ENCODE results near the gene SYT8.
"Not testable (repeated sequence)": the region's sequence is repeated elsewhere in the genome, so short reads cannot be mapped to it uniquely, and the experiment has no call there.

The SYT8 gene, protein sequence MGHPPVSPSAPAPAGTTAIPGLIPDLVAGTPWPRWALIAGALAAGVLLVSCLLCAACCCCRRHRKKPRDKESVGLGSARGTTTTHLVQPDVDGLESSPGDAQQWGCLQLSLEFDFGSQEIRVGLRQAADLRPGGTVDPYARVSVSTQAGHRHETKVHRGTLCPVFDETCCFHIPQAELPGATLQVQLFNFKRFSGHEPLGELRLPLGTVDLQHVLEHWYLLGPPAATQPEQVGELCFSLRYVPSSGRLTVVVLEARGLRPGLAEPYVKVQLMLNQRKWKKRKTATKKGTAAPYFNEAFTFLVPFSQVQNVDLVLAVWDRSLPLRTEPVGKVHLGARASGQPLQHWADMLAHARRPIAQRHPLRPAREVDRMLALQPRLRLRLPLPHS

GRCh38 chr11:1834779-1835670 lies at the start of gene SYT8:
SYT8 (plus strand) TSS chr11:1834990; CDS start chr11:1835106, 116 bp downstream.
- no peak for DNase-seq

DNA sequence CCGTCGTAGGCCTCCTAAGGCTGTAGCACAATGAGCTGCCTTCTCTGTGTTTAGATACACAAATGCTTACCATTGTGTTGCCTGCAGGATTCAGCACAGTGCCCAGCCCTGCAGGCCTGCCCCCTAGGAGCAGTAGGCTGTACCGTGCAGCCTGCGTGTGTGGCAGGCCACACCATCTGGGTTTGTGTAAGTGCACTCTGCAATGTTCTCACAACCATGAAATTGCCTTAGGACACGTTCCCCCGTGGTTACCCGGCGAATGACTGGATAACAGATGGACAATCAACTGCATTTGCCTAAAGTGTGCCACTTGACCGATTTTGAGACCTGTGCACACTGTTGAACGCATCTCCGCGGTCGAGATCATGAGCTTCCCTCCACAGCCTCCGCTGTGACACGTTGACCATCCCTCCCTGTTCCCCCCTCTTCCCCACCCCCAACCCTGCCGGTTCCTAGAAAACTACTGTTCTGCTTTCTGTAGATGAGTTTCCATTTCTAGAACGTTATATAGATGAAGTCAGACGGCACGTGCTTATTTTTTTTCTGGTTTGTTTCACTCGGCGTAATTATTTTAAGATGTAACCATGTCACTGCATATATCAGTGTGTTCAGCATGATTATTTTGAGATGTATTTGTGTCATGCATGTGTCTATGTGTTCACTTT lies 48.9 kb upstream of the SYT8 start:
- DNase-seq: no peak

DNA sequence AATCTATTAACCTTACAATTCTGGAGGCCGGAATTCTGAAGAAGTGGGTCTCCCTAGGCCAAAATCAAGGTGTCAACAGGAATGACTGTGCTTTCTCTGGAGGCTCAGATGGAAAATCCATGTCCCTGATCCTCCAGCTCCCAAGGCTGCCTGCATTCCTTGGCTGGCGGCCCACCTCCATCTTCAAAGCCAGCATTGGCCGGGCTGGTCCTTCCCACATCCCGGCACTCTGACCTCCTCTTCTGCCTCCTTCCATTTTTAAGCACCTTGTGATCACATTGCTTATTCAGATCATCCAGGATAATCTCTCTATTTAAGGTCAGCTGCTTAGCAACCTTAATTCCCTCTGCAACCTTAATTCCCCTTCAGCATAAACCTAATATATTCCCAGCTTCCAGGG lies 48.3 kb upstream of the SYT8 start:
- DNase-seq: no peak

DNA sequence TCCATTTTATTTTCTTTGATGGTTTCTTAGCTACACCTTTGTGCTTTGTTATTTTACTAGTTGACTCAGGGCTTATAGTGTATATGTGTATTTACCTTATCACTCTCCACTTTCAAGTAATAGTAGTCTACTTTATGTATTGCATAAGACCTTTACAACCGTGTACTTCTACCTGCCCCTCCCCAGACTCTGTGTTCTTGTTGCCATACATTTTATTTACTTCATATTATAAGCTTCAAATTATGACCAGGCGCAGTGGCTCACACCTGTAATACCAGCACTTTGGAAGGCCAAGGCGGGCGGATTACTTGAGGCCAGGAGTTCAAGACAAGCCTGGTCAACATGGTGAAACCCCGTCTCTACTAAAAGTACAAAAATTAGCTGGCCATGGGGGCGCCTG lies 42.9 kb upstream of the SYT8 start:
- DNase-seq: no peak

DNA sequence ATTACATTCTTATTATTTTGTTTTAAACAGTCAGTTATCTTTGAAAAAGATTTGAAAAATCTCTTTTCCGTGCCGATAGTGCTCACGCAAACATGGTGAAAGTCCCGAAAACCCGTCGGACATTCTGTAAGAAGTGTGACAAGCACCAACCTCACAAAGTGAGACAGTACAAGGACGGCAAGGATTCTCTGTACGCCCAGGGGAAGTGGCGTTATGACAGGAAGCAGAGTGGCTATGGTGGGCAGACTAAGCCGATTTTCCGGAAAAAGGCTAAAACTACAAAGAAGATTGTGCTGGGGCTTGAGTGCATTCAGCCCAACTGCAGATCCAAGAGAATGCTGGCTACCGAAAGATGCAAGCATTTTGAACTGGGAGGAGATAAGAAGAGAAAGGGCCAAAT lies 42.3 kb upstream of the SYT8 start:
- DNase-seq: no peak

DNA sequence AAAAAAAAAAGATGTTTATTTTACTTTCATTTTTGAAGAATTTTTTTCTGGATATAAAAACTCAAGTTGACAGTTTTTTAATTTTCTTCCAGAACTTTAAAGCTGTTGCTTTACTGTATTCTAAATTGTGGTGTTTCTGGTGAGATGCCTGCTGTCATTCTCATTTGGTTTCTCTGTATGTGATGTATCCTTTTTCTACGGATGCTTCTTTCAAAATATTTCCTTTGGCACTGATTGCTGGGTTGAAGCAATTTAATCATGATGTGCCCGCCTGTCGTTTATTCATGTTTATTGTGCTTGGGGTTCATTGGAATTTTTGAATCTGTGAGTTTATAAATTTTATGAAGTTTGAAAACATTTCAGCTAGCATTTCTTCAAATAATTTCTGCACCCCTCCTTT lies 41.7 kb upstream of the SYT8 start:
- no peak for DNase-seq

- DNase-seq: no peak
Observed at GRCh38 chr11:1796413-1797011, 38.3 kb upstream of the SYT8 start.

- DNase-seq: no peak
Observed at GRCh38 chr11:1797391-1798125, 37.2 kb upstream of the SYT8 start.

- DNase-seq: no peak
Observed at GRCh38 chr11:1803246-1803645, 31.5 kb upstream of the SYT8 start.

GRCh38 chr11:1803835-1804519 lies 30.8 kb upstream of the SYT8 start:
- not testable (repeated sequence) for DNase-seq

GRCh38 chr11:1805525-1805924 lies 29.3 kb upstream of the SYT8 start:
- no peak for DNase-seq

DNA sequence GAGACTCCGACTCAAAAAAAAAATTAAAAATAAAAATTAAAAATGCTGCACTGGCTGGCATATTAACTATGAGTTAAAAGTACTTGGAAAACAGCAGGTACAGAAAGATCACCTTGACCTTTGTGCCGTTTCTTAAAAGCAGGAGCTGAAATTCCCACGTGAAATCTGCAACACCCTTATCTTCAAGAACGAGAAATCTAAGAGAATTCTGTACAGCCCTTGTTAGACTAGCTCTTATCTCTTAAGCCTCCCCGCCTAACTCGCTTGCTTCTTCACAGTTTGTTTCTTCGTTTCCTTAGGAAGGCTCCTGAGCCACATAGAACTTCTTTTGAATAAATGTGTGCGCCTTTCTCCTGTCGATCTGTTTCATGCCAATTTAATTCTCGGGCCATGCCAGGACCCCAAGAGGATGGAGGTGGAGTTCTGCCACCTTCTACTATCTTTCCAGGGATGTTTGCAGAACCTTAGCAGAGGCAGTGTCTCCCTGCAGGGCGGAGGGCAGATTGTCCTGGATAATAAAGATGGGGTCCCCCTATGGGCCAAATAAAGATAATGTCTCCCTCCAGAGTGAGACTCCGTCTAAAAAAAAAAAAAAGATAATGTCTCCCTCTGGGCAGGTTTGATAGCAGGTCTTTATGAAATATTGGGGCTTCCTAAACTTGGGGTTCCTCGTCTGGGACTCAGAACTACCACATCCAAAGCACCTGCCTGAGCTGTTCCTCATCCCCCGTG lies 27.4 kb upstream of the SYT8 start:
- DNase-seq: no peak

DNA sequence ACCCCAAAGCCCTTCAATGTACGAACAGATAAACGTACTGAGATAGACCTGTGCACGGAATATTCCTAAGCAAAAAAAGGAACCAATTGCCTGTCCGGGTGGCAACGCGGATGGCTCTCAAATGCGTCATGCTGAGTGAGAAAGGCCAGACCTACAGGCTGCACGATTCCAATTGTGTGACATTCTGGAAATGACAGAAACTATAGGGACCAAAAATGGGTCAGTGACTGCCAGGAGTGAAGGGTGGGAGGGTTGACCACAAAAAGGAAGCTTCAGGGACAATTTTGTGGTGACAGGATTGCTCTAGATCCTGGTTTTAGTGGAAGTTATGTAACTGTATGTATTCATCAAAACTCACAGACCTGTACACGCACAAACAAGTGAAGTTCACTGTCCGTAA lies 24.0 kb upstream of the SYT8 start:
- no peak for DNase-seq

- DNase-seq: no peak
Observed at GRCh38 chr11:1812274-1812673, 22.5 kb upstream of the SYT8 start.

- no peak for DNase-seq
Observed at GRCh38 chr11:1812801-1813200, 22.0 kb upstream of the SYT8 start.

- not testable (repeated sequence) for DNase-seq
Observed at GRCh38 chr11:1813356-1813755, 21.4 kb upstream of the SYT8 start.

DNA sequence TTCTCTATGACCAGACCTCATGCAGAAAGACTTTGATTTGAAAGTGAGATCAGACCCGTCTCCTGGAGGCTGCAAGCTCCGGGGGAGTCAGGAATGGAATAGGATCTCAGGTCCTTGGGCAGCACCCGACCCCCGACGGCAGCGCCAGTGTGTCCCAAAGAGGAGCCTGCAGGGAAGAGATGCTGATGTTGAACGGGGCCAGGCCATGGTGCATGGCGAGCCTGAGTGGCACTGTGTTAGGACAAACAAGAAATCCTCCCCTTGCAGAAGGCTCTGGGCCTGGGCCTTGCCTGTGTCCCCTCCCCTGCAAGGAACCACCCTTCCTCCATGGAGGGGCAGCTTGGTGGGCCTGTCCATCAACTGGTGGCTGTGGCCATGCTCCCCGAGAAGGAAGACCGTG lies 20.1 kb upstream of the SYT8 start:
- no peak for DNase-seq

DNA sequence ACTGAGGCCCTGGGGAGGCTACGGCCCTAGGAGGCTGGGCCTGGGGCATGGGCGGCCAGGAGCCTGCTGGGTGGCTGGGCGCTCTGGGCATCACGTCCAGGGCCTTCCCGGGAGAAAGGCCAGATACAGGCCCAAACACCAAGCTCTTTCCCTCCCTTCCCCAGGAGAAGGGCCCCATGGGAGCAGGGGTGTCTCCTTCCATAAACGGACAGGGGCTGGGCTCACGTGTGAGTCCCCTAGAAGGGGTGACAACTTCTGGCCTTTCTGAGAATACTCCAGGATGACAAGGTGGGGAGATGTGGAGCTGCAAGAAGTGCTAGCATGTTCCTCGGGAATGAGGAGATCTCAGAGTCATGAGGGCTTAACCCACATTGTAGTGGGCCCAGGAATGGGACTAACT lies 19.5 kb upstream of the SYT8 start:
- no peak for DNase-seq

- DNase-seq: no peak
Observed at GRCh38 chr11:1815751-1816150, 19.0 kb upstream of the SYT8 start.

DNA sequence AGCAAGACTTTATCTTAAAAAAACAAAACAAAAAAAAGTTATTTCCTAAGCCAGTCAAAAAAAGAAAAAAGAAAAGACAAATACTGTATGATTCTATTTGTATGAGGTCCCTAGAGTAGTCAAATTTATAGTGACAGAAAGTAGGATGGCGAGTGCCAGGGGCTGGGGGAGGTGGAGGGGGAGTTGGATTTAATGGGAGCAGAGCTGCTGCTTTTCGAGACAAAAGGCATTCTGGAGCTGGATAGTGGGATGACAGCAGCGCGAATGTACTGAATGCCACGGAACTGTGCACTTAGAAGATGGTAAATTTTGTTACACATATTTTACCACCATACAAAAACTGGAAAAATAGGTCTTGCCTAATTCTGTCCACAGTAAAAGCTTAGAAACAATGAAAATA lies 17.8 kb upstream of the SYT8 start:
- no peak for DNase-seq

GRCh38 chr11:1817511-1817910 lies 17.3 kb upstream of the SYT8 start:
- DNase-seq: no peak

Data from T1000 (cell line).